Embryonic facial prominence (tissue), 1 donor: ENCODE measurements around the gene SEMA4F.
A peak's percentile ranks its signal among the peaks of the same experiment; 100 is the strongest.
"Not testable (repeated sequence)": the region's sequence is repeated elsewhere in the genome, so short reads cannot be mapped to it uniquely, and the experiment has no call there.

Experiments
- DNase-seq: peaks from one replicate; pipeline ENCODE4 v3.0.0-alpha.2; 2016; ENCODE audit errors: extremely low spot score

The SEMA4F gene

GRCh38 chr2:74653985-74654882 is at the start of gene SEMA4F:
SEMA4F (plus strand) TSS chr2:74654247; CDS start chr2:74654377, 130 bp downstream.
- DNase-seq: peak; percentile 88

DNA sequence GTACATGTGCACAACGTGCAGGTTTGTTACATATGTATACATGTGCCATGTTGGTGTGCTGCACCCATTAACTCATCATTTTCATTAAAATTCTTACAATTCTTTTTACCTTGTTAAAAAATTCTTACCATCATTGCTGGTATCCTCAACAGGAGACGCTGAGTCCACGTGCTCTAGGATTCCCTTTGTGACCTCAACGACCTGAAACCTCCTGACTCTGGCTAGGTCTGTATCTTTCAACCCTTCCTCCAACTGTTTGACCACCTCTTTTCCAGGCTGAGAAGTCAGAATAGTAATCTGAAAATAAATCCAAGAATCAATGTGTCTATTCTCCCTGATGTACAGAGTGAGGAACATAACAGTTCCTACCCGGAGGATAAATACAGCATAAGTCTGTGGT is 47.1 kb upstream of the SEMA4F start:
- no peak for DNase-seq

DNA sequence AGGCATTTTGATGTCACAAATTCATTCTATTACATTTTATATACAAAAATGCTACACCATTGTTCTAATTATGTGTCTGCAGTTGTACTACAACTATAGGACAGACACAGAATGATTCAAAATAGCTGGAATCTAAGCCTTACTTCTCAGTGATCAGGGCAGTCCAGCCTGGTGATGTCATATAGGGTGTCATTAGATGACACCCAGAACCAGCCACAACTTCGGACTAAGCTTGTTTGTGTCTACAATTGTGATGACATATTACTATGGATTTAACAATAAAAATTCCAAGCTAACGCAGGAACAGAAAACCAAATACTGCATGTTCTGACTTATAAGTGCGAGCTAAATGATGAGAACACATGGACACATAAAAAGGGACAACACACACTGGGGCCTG is 36.9 kb upstream of the SEMA4F start:
- DNase-seq: no peak

- no peak for DNase-seq
Measured at GRCh38 chr2:74618410-74619083, 35.5 kb upstream of the SEMA4F start.

DNA sequence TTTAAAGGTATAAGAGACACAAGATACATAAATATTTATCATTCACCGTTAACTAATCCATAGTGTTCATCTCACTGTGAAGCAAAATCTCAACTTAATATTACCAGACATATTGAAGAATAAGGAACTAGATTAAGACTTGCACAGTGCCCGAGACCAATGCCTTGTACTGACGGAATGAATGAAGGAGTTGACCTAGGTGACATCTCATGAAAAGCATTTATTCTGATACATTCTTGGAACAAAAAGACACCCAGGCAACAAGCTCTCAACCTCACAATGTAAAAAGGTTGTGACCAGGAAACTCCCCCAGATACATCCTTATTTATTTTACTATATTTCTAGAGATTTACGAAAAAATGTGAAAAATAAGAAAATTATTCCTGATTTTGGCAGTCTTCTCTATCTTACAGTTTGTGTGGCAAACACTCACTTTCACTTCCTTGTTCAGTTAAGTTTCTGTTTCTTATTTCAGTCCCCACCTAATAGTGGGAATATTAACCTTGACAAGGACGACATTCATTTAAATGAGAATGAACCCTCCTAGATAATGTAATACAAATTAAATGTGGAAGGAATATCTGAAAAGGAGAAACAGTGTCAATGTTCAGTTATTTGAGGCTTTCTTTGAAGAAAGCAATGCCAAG is 34.3 kb upstream of the SEMA4F start:
- no peak for DNase-seq

- DNase-seq: no peak
Measured at GRCh38 chr2:74620671-74621070, 33.4 kb upstream of the SEMA4F start.

GRCh38 chr2:74625658-74626425 is 28.2 kb upstream of the SEMA4F start:
- DNase-seq: no peak

DNA sequence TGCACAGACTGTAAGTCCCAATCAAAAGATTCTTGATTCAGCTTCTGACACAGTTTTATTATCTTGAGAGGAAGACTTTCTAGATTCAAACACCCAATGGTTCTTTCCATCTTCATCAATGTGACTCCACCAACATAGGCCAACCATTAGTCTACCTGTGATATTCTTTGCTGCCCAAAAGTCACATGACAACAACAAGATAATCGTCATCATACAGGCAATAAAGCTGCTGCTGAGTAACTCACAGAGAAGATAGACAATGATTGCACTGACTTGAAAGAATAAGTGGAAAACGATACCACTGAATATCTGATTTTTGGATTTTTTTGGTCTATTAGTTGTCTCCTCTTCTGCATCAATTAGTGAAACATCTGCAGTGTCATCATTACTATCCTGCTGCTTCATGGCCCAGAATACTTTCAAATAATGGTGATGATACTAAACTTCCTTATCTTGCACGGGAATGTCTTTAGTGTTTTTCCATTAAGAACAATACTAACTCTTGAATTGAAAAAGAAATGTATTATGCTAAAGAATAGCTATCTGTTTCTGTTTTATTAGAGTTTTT is 25.4 kb upstream of the SEMA4F start:
- DNase-seq: no peak

DNA sequence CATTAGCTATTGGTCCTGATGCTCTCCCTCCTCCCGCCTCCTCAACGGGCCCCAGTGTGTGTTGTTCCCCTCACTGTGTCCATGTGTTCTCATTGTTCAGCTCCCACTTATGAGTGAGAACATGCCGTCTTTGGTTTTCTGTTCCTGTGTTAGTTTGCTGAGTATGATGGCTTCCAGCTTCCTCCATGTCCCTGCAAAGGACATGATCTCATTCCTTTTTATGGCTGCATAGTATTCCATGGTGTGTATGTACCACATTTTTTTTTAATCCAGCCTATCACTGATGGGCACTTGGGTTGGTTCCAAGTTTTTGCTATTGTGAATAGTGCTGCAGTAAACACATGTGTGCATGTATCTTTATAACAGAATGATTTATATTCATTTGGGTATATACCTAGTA is 23.6 kb upstream of the SEMA4F start:
- not testable (repeated sequence) for DNase-seq

DNA sequence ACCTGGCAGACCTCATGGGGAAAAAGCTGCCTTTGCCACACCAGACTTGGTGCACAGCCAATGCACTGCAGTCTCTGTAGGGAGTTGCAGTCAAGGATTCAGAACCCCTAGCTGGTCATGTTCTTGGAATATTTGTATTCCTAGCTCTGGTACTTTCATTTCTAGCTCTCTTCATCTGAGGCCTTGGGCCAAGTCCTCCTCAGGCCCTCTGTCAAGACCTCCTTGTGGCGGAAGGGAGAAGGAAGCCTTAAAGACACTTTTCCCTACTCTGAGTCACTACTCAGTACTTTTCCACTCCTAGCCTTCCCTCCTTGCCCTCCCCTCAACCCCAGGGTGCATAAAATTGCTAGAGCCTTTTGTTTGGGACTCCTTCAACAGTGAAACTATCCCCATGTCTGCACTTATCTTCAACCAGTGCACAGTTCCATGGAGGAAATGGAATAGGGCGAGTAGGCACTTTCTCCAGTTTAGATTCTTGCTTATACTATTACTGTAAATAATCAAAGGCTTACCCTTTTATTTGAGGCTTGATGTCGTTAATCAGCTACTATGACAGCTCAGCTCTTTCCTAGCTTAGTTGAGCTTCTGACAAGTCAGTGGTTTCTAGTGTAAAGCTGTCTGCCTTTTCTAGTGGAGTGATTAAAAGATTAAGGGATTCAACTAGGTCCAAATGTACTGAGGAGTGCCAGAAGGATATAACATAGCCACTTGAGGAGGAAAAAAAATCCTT is 21.7 kb upstream of the SEMA4F start:
- DNase-seq: no peak

GRCh38 chr2:74632939-74633312 is 21.1 kb upstream of the SEMA4F start:
- DNase-seq: no peak

GRCh38 chr2:74639550-74639949 is 14.5 kb upstream of the SEMA4F start:
- no peak for DNase-seq

DNA sequence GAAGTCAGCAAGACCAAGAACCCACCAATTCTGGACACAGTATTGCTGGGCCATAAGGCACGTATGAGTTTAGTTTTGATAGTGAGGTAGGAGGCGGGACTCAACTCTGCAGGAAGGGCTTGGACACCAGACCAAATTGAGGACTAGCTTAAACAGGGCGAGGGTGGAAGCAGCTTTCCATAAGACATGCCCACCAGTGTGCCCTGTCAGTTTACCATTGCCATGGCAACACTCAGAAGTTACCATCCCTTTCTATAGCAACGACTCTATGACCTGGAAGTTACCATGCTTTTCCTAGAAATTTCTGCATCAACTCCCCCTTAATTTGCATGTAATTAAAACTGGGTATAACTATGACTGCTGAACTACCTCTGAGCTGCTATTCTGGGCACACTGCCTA is 8.7 kb upstream of the SEMA4F start:
- DNase-seq: no peak

DNA sequence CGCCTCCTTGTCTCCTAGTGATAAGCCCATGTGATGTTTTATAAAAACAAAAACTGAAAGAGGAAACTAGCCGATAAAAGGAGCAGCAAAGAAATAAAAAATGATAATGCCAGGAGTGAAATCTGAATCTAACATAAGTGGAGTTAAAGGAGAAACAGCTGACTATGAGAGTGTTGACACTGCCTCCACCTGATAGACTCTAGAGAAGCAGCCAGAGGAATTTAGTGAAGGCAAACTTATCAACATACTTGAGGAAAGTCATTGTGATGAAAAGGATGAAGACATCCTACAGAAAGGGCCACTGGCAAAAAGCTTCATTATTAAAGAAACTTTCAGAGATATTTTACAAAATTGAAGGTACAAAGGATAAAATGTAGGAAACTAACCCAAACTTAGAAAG is 7.8 kb upstream of the SEMA4F start:
- DNase-seq: no peak

GRCh38 chr2:74646834-74647482 is 7.1 kb upstream of the SEMA4F start:
- DNase-seq: no peak

GRCh38 chr2:74648009-74648443 is 6.0 kb upstream of the SEMA4F start, which contains the start of gene M1AP:
M1AP (minus strand) TSS chr2:74648330; CDS start chr2:74640275, 8,055 bp downstream.
- DNase-seq: no peak

DNA sequence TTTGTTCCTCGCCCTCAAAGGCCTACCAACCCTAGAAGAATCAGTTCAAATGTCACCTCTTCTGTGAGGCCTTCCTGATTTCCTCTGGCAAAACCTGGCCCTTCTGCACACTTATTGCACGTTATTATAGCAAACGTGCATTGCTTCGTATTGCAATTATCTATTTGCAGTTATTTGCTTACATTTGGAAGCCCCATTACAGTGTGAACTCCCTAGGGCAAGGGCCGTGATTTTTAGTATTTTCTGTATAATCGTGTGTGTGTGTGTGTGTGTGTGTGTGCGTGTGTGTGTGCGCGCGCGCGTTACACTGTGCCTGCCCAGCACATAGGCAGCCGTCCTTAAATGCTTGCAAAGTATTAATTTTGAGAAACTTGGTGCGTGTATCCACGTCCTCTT is 460 bp upstream of the SEMA4F start:
- DNase-seq: no peak

- no peak for DNase-seq
Measured at GRCh38 chr2:74655579-74655978, 1.5 kb downstream of the SEMA4F start.

GRCh38 chr2:74658516-74658915 is 4.5 kb downstream of the SEMA4F start:
- no peak for DNase-seq

- DNase-seq: no peak
Measured at GRCh38 chr2:74659462-74659861, 5.4 kb downstream of the SEMA4F start.
